RWPE2 (cell line): Measurements from ENCODE around the gene DAD1.

ENCODE experiments used
- ATAC-seq: fragments of 200-7000 bp; cut with Tn5 transposase; 3 replicates; pipeline ENCODE4 v1.9.1; 2021; ENCODE audit warnings: low read depth
- DNase-seq: peaks from one replicate; pipeline ENCODE4 v3.0.0-alpha.2; 2020; ENCODE audit warnings: low spot score
- H3K27ac ChIP-seq: fragments of 450-650 bp; 2 replicates; pipeline ENCODE4 v1.5.1; 2017; ENCODE audit warnings: mild to moderate bottlenecking; ENCODE audit not compliant: poor library complexity, severe bottlenecking
- H3K27me3 ChIP-seq: fragments of 250-450 bp; sonication (Bioruptor Pico); 2 replicates; pipeline ENCODE4 v1.5.1; 2021; ENCODE audit warnings: mild to moderate bottlenecking, moderate library complexity; ENCODE audit not compliant: insufficient read depth, poor library complexity, severe bottlenecking
- H3K36me3 ChIP-seq: fragments of 250-450 bp; sonication (Bioruptor Pico); 2 replicates; pipeline ENCODE4 v1.5.1; 2020; ENCODE audit warnings: low read depth, mild to moderate bottlenecking, moderate library complexity
- H3K4me1 ChIP-seq: fragments of 250-450 bp; sonication (Bioruptor Pico); 2 replicates; pipeline ENCODE4 v1.5.1; 2021; ENCODE audit warnings: mild to moderate bottlenecking, moderate library complexity; ENCODE audit not compliant: insufficient read depth, poor library complexity, severe bottlenecking
- H3K4me3 ChIP-seq: fragments of 250-450 bp; sonication (Bioruptor Pico); 2 replicates; pipeline ENCODE4 v1.5.1; 2021; ENCODE audit warnings: mild to moderate bottlenecking, moderate library complexity; ENCODE audit not compliant: severe bottlenecking
- H3K9me3 ChIP-seq: fragments of 250-450 bp; sonication (Bioruptor Pico); 2 replicates; pipeline ENCODE4 v1.5.1; 2021; ENCODE audit warnings: mild to moderate bottlenecking, moderate library complexity; ENCODE audit not compliant: severe bottlenecking
- CTCF ChIP-seq: fragments of 450-650 bp; IDR thresholded peaks from one replicate; pipeline ENCODE4 v1.5.1; 2017; ENCODE audit warnings: mild to moderate bottlenecking, moderate library complexity; ENCODE audit not compliant: poor library complexity, severe bottlenecking

DAD1 gene

GRCh38 chr14:22533739-22534359, 55.2 kb downstream of the DAD1 start:
- peaks cover 25% of the 10 kb centered on the region for H3K4me1 ChIP-seq
- no peak overlapping the region for H3K4me3 ChIP-seq
- H3K27ac ChIP-seq = no peak overlapping the region
- ATAC-seq = no peak
- no peaks in the 10 kb centered on the region for H3K36me3 ChIP-seq
- no peak for DNase-seq
- no peaks in the 10 kb centered on the region for H3K27me3 ChIP-seq
- H3K9me3 ChIP-seq = no peaks in the 10 kb centered on the region
- TF ChIP-seq CTCF = no peak

GRCh38 chr14:22533057-22533704, 55.8 kb downstream of the DAD1 start:
- H3K36me3 ChIP-seq = no peaks in the 10 kb centered on the region
- peaks cover 25% of the 10 kb centered on the region for H3K4me1 ChIP-seq
- DNase-seq = no peak

GRCh38 chr14:22532345-22533056, 56.5 kb downstream of the DAD1 start:
- no peak overlapping the region for H3K27ac ChIP-seq
- no peaks in the 10 kb centered on the region for H3K27me3 ChIP-seq
- DNase-seq (no peak), ATAC-seq (no peak)
- peaks cover 22% of the 10 kb centered on the region for H3K4me1 ChIP-seq
- TF ChIP-seq CTCF = no peak
- no peaks in the 10 kb centered on the region for H3K36me3 ChIP-seq
- no peak overlapping the region for H3K4me3 ChIP-seq
- H3K9me3 ChIP-seq = no peaks in the 10 kb centered on the region

More at GRCh38 chr14:22533057-22533704, 55.8 kb downstream of the DAD1 start:
- no peaks in the 10 kb centered on the region for H3K27me3 ChIP-seq
- ATAC-seq = no peak
- H3K4me3 ChIP-seq = no peak overlapping the region
- H3K9me3 ChIP-seq = no peaks in the 10 kb centered on the region
- TF ChIP-seq CTCF = no peak
- no peak overlapping the region for H3K27ac ChIP-seq

- no peak for ATAC-seq
- Histone ChIP-seq H3K27me3 (no peaks in the 10 kb centered on the region), H3K36me3 (no peaks in the 10 kb centered on the region), H3K27ac (no peak overlapping the region), H3K4me3 (no peak overlapping the region), H3K9me3 (no peaks in the 10 kb centered on the region), H3K4me1 (peaks cover 14% of the 10 kb centered on the region)
- no peak for TF ChIP-seq CTCF
- no peak for DNase-seq
Measured at GRCh38 chr14:22531451-22532344, 57.3 kb downstream of the DAD1 start.
